GM12878 (cell line): ENCODE measurements around the gene FBXO15. TPM values are rescaled to one million over a fixed set of nuclear protein-coding genes. Genes with fewer than 3 reads are reported as not detected.
A peak's percentile ranks its signal among the peaks of the same experiment; 100 is the strongest.

Experiments used
- ATF7 ChIP-seq: fragments of 450-650 bp; IDR thresholded peaks from 2 replicates; pipeline ENCODE4 v1.6.1; 2016; ENCODE audit warnings: low read depth, mild to moderate bottlenecking
- CREB1 ChIP-seq: IDR thresholded peaks from 2 replicates; pipeline ENCODE4 v1.6.1; 2012; ENCODE audit warnings: low read depth, mild to moderate bottlenecking, inconsistent platforms
- CREM ChIP-seq: IDR thresholded peaks from 2 replicates; pipeline ENCODE4 v1.6.1; 2014; ENCODE audit warnings: antibody characterized with exemption, low read depth
- E4F1 ChIP-seq: fragments of 450-650 bp; IDR thresholded peaks from 2 replicates; pipeline ENCODE4 v1.6.1; 2018; ENCODE audit warnings: borderline replicate concordance, mild to moderate bottlenecking; ENCODE audit not compliant: partially characterized antibody
- KLF5 ChIP-seq: fragments of 450-650 bp; IDR thresholded peaks from 2 replicates; pipeline ENCODE4 v1.6.1; 2014; ENCODE audit warnings: mild to moderate bottlenecking; ENCODE audit not compliant: partially characterized antibody
- MXI1 ChIP-seq: fragments of 150-350 bp; IDR thresholded peaks from 2 replicates; pipeline ENCODE4 v1.6.1; 2011; ENCODE audit warnings: low read depth, mild to moderate bottlenecking, inconsistent platforms, low read length, improper control_type of control experiment
- PKNOX1 ChIP-seq: fragments of 450-650 bp; IDR thresholded peaks from 2 replicates; pipeline ENCODE4 v1.6.1; 2016; ENCODE audit warnings: mild to moderate bottlenecking
- RAD51 ChIP-seq: fragments of 450-650 bp; IDR thresholded peaks from 2 replicates; pipeline ENCODE4 v1.6.1; 2016; ENCODE audit warnings: moderate library complexity, mild to moderate bottlenecking, inconsistent platforms
- SIN3A ChIP-seq: IDR thresholded peaks from 2 replicates; pipeline ENCODE4 v1.6.1; 2012; ENCODE audit warnings: low read depth, low read length, improper control_type of control experiment
- TCF12 ChIP-seq: IDR thresholded peaks from 2 replicates; pipeline ENCODE4 v1.6.1; 2011; ENCODE audit warnings: low read depth, mild to moderate bottlenecking, low read length
- TCF3 ChIP-seq: IDR thresholded peaks from 2 replicates; pipeline ENCODE4 v1.6.1; 2012; ENCODE audit warnings: low read depth, mild to moderate bottlenecking, low read length, borderline replicate concordance; ENCODE audit not compliant: insufficient read depth
- ZBTB4 ChIP-seq: fragments of 450-650 bp; formaldehyde crosslinking; IDR thresholded peaks from 2 replicates; pipeline ENCODE4 v1.4.0; 2022; ENCODE audit warnings: mild to moderate bottlenecking, moderate library complexity
- ZNF687 ChIP-seq: fragments of 450-650 bp; IDR thresholded peaks from 2 replicates; pipeline ENCODE4 v1.6.1; 2017; ENCODE audit warnings: mild to moderate bottlenecking, moderate library complexity
- polyA plus RNA-seq, 11 experiments: library from polyadenylated mRNA; depleted of rRNA in 4 of 11; unstranded in 6 of 11; stranded (reverse) in 5 of 11; fragments of >200 nt; fragmentation: Nextera tagmentation in 4 of 11; fragmentation: Illumina TruSeq in 1 of 11; extraction: Ambion mirVana in 4 of 11; extraction: Trizol in 1 of 11; gene quantifications; 1 replicate in 1 of 11; 2 replicates in 10 of 11; pipeline versions ENCODE4 v1.2.1 to v1.2.3, GENCODE V29; 2011 to 2016; ENCODE audit warnings: inconsistent platforms in 2 of 11, missing spikeins in 2 of 11, low read depth in 1 of 11
- total RNA-seq, 4 experiments: library from RNA; depleted of rRNA in 3 of 4; stranded (reverse); fragments of >200 nt in 3 of 4; fragmentation: Illumina TruSeq in 1 of 4; extraction: Trizol in 1 of 4; gene quantifications; 2 replicates each; pipeline versions ENCODE4 v1.2.1 to v1.2.3, GENCODE V29; 2013 to 2021
- TF ChIP-seq, protein P1 (sequence below): fragments of 450-650 bp; formaldehyde crosslinking; IDR thresholded peaks from 2 replicates; pipeline ENCODE4 v1.4.0; 2020; ENCODE audit warnings: mild to moderate bottlenecking, moderate library complexity

Gene FBXO15
- total and polyA plus RNA-seq, 10 of the 15 experiments (the other 5 are each of a cell fraction or from before 2014, with no cell fraction given), result 0.06 to 0.90 (median 0.22) TPM; not detected in 3

- TF ChIP-seq E4F1, result no peak
- TF ChIP-seq MXI1, result peak; percentile 80
- TF ChIP-seq, protein P1, sequence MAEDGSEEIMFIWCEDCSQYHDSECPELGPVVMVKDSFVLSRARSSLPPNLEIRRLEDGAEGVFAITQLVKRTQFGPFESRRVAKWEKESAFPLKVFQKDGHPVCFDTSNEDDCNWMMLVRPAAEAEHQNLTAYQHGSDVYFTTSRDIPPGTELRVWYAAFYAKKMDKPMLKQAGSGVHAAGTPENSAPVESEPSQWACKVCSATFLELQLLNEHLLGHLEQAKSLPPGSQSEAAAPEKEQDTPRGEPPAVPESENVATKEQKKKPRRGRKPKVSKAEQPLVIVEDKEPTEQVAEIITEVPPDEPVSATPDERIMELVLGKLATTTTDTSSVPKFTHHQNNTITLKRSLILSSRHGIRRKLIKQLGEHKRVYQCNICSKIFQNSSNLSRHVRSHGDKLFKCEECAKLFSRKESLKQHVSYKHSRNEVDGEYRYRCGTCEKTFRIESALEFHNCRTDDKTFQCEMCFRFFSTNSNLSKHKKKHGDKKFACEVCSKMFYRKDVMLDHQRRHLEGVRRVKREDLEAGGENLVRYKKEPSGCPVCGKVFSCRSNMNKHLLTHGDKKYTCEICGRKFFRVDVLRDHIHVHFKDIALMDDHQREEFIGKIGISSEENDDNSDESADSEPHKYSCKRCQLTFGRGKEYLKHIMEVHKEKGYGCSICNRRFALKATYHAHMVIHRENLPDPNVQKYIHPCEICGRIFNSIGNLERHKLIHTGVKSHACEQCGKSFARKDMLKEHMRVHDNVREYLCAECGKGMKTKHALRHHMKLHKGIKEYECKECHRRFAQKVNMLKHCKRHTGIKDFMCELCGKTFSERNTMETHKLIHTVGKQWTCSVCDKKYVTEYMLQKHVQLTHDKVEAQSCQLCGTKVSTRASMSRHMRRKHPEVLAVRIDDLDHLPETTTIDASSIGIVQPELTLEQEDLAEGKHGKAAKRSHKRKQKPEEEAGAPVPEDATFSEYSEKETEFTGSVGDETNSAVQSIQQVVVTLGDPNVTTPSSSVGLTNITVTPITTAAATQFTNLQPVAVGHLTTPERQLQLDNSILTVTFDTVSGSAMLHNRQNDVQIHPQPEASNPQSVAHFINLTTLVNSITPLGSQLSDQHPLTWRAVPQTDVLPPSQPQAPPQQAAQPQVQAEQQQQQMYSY (CRISPR knock-in tag), result no peak
- peak; percentile 96 for TF ChIP-seq CREB1
- no peak for TF ChIP-seq TCF3
- no peak for TF ChIP-seq RAD51
- peak; percentile 54 for TF ChIP-seq KLF5
- peak; percentile 98 for TF ChIP-seq CREM
- TF ChIP-seq TCF12, result peak; percentile 49; the same call in 1 of the 2 replicates
- no peak for TF ChIP-seq ZBTB4 (CRISPR knock-in tag)
- TF ChIP-seq PKNOX1, result peak; percentile 46
- TF ChIP-seq ATF7, result 0 out of 2 replicates have a peak, but pooled peaks have one; percentile 30
- TF ChIP-seq SIN3A, result peak; percentile 82
- peak; percentile 57; the same call in 1 of the 2 replicates for TF ChIP-seq ZNF687
Measured at GRCh38 chr18:74147779-74148542, at the start of gene FBXO15, which contains the start of gene TIMM21 (continued).
